AG10803 (cell line): ENCODE results near the gene RBPJL.

ENCODE experiments used
- DNase-seq: peaks from one replicate; pipeline ENCODE4 v3.0.0; 2010; ENCODE audit warnings: low read depth
- H3K4me3 ChIP-seq: 2 replicates; pipeline ENCODE4 v1.5.1; 2011; ENCODE audit warnings: mild to moderate bottlenecking, low read length, control low read depth
- TF ChIP-seq, protein P1 (sequence below): conservative IDR thresholded peaks from 2 replicates; pipeline ENCODE4 v1.5.1; 2011; ENCODE audit warnings: mild to moderate bottlenecking, low read length, control low read depth, inconsistent platforms

Gene RBPJL

DNA sequence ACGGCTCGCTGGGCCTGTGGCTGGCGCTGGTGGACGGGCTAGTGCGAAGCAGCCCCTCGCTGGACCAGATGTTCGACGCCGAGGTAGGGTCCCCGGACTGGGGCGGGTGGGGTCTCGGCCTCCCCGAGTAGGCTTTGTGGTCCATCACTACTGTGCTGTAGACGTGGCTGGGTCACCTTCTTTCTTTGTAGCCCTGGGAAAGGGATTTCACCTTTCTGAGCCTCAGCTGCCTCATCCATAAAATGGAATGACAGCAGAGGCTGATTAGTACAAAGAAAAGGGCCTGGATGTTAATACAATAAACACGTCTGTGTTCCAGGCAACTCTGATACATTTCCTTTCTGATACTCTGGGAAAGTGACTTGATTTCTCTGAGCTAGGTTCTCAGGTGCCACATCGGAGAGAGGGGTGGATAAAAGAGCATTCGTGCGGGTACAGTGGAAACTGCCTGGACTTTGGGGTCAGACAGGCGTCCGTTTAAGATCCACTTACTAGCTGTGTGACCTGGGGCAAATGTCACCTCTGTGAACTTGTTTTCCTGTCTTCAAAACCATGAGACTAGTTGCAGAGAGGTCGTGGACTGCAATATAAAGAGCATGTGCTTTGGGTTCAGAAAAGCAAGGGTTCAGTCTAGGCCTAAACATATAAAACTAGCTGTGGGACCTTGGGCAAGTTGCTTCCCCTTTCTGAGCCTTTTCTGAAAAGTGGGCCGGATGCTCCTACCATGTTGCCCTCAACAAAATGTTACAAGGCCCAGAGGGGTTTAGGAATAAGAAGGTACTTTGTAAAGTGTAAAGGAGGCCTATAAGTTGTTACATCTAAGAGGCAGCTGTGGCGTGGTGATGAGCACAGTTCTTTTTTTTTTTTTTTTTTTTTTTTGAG is 57.2 kb downstream of the RBPJL start:
- DNase-seq: no peak
- peak overlapping the region; percentile 92 for H3K4me3 ChIP-seq
- TF ChIP-seq, protein P1, sequence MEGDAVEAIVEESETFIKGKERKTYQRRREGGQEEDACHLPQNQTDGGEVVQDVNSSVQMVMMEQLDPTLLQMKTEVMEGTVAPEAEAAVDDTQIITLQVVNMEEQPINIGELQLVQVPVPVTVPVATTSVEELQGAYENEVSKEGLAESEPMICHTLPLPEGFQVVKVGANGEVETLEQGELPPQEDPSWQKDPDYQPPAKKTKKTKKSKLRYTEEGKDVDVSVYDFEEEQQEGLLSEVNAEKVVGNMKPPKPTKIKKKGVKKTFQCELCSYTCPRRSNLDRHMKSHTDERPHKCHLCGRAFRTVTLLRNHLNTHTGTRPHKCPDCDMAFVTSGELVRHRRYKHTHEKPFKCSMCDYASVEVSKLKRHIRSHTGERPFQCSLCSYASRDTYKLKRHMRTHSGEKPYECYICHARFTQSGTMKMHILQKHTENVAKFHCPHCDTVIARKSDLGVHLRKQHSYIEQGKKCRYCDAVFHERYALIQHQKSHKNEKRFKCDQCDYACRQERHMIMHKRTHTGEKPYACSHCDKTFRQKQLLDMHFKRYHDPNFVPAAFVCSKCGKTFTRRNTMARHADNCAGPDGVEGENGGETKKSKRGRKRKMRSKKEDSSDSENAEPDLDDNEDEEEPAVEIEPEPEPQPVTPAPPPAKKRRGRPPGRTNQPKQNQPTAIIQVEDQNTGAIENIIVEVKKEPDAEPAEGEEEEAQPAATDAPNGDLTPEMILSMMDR: no peak

DNA sequence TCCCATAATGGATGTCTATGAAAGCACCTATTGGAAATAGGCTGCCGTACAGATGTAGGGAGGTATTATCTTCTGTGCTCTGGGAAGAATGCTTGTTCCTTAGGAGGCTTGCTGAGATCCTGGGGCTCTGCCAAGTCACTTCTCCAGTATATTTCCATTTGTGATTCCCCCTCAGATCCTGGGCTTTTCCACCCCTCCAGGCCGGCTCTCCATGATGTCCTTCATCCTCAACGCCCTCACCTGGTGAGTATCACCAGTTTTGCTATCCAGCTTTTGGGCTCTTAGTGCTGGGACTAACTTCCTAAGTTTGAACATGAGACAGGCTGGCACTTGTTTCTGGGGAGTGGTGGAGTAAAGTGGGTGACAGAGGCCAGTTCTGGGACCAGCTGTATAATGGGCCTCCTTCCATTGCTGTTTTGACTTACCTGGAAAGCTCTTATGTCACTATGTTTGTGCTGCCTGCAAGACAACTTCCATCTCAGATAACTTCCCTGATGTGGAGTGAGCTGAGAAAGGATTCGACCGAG is 58.9 kb downstream of the RBPJL start:
- DNase-seq: no peak
- TF ChIP-seq, protein P1: no peak
- H3K4me3 ChIP-seq: no peak overlapping the region

DNA sequence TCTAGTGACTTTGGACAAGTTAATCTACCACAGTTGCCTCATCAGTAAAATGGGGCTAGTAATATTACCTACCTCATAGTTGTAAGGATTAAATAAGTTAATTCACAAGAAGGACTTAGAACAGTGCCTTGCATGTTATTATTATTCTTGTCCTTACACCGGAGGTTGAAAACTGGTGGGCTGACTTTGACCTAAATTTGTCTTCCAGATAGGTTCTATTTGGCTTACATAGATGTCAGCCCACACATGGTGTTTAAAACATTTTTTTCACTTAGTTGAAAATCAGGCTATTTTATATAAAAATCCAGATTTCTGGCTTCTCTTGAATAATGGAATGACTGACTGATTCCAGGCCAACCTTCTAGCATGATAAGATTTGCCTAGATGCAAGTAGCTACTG is 59.6 kb downstream of the RBPJL start:
- DNase-seq: no peak
- TF ChIP-seq, protein P1: no peak
- H3K4me3 ChIP-seq: no peak overlapping the region

DNA sequence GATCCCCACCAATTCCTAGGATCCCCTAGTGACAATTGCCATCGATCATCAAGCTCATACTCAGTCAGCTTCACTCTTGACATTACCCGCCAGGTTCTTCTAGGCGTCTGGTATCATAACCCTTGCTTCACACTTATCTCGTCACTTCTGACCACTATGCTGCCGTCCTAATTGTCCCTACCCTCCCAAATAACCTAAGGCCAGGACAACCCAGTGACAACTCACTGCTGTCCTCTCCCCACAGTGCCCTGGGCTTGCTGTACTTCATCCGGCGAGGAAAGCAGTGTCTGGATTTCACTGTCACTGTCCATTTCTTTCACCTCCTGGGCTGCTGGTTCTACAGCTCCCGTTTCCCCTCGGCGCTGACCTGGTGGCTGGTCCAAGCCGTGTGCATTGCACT is 60.0 kb downstream of the RBPJL start:
- TF ChIP-seq, protein P1: no peak
- H3K4me3 ChIP-seq: no peak overlapping the region

DNA sequence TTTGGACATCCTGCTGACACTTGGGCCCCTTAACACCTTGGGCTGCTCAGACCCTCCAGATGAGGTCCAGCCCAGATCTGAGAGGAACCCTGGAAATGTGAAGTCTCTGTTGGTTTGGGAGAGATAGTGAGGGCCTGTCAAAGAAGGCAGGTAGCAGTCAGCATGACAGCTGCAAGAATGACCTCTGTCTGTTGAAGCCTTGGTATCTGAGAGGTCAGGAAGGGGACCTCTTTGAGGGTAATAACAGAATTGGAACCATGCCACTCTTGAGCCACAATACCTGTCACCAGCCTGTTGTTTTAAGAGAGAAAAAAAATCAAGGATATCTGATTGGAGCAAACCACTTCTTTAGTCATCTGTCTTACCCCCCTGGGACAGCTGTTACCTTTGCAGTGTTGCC is 60.5 kb downstream of the RBPJL start:
- no peak for DNase-seq
- TF ChIP-seq, protein P1: no peak

More for the DNA sequence above, 60.0 kb downstream of the RBPJL start:
- no peak for DNase-seq

More for the DNA sequence above, 60.5 kb downstream of the RBPJL start:
- no peak overlapping the region for H3K4me3 ChIP-seq
